HG02981 (cell line): ENCODE measurements around the gene EZH2.

ENCODE experiments used
- ATAC-seq: cut with Tn5 transposase; IDR thresholded peaks from one replicate; pipeline ENCODE4 v1.9.1; 2021; ENCODE audit warnings: mild to moderate bottlenecking, moderate library complexity; ENCODE audit not compliant: unreplicated experiment

Gene EZH2

DNA sequence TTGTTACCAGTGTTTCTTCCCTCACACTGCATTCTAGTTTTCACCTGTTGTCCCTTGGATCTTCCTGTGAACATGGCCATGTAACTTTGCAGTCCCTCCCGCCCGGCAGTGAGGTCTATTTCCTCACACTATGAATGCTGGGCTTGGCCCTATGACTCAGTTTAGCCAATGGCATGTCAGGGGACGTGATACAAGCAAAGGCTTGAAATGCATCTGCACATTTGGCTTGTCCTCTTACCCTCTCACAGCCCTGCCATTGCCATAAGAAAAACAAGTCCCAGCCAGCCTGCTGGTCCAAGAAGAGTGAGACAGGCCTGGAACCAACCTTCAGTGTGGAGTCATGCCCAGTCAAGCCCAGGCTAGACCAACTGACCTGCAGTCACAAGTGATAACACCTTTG lies 17.1 kb upstream of the EZH2 start:
- ATAC-seq = no peak

DNA sequence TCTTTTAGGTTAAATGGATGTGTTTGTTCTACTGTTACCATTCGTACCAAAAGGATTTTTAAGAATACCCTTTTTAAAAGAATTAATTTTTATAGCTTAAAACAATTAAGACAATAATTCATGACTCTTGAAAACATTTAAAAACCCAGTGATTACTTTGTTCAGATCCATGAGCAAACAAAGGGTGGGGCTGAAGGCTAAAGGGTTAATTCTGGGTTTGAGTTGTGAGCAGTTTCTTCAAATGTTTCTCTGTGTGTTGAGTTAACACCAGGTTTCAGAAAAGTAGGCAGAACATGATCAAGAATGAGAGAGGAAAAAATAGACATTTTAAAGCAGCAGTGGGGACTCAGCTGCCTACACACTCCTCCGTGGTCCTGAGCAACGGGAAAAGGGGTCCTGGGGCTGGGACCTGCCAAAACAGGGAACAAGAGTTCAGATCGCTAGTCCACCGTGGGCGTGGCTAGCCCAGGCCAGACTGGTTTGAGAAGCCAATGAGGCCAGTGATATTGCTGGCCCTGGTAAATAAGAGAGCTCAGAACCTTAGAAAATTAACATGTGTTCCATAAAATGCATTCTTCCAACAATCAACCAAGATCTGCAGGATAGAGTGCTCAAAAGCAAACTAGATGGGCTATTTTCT lies 14.9 kb upstream of the EZH2 start:
- ATAC-seq = no peak

DNA sequence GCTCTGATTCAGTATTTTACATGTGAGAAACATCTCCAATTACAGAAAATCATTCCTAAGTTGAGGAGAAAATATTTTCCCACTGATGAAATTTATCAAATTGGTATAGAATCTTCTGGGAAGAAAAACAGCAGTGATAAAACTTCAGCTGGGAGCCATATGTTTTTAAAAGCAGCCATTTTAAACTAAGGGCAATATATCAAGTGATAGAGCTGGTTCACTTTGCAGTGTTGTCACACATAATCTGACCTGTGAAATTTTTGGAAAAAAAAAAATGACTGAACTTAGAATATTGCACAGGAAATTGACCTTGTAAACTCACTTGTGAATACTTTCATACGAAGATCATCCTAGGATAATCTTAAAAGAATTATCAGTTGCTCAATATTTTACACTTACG lies 10.5 kb upstream of the EZH2 start:
- ATAC-seq = no peak

- no peak for ATAC-seq
Measured at GRCh38 chr7:148893071-148893470, 9.0 kb upstream of the EZH2 start.

- ATAC-seq = no peak
Measured at GRCh38 chr7:148888300-148888699, 4.2 kb upstream of the EZH2 start.

DNA sequence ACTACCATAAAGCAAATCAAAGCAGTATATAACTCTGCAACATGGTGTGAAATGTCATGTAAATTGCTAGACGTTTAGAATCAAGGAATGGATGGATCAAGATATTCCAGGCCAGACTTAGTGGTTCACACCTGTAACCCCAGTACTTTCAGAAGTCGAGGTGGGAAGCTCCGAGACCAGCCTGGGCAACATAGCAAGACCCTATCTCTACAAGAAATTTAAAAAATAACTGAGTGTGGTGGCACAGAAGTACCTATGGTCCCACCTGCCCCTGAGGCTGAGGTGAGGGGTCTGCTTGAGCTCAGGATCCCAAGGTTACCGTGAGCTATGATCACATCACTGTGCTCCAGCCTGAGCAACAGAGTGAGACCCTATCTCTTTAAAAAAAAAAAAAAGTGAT lies 2.8 kb upstream of the EZH2 start:
- ATAC-seq = no peak

DNA sequence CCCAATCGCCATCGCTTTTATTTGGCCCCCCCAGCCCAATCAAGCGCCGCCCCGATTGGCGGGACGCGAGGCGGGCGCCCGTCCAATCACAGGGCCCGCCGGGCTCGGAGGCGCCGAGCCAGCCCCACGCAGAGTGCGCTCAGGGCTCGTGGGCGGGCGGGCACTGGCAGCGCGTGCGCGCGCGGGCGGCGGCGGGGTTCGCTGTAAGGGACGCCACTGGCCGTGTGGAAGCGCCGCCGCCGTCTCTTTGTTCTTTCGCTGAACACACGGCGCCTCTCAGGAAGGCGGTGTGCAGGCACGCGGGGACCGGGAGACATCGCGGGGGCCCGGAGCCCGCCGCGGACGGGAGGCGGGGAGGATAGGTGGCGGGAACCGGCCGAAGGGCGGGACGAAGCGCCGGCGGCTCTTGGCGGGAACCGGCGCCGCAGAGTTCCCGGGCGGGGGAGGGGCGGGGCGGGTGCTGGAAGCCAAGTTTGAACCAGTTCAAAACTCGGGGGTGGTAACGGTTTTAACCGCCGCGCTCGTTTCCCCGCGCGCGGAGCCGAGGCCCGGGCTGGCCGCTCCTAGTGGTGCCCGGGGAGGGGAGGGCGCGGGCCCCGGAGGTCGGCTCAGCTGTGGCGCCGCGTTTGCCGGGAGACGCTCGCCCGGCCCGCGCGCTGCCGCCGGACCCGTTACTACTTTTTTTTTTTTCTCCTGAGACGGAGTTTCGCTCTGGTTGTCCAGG lies 370 bp upstream of the EZH2 start:
- peak; percentile 86 for ATAC-seq

DNA sequence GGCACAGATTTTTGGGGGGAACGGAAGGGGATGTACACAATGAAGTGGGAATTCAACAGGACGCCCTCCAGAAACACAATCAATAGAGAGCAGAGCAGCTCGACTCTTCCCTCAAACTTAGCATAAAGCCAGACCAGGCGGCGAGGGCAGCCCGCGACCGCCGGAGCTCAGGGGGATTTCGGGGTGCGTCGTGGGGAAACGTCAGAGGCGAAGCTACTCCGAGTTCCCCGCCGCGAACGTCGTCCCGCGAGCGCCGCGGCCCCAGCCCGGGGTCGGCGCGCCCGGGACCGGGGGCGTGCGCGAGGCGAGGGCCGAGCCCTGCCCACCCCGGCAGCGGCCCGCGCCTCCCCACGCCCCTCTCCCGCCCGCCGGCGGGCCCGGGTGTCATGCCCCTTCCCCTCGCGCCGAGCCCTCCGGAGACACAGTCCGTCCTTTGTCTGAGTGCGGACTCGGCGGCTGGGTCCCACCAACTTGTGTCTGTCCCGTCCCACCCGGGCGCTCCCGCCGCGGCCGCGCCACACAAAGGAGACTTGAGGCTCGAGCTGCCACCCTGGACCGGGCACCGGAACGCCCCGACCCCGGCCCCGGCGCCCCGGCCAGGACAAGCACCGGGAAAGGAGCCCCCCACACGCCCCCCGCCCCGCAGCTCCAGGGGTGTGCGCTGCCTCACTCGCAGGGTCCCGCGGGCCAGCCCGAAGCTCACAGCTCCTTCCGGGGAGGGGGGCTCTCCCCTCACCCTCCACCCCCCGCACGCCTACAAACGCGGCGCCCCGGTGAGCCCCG lies 634 bp downstream of the EZH2 start:
- peak; percentile 28 for ATAC-seq

DNA sequence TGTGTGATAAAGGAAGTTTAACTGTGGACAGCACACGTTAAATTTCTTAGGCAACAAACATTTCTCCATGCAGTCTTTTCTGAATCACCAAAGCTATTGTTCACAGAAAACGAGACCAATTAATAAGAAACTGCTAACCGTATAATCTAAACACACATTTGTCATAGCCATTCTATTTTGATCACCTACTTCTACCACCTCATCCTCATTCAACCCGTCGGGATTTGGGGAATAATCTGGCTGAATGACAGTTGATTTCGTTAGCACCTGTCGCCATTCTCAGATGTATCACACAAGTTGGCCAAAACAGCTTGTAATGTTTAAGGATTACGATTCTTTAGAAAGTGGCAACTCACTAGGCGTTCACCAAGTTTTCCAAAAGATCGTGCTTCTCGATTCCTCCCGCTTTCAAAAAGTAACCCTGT lies 1.2 kb downstream of the EZH2 start:
- ATAC-seq = no peak

DNA sequence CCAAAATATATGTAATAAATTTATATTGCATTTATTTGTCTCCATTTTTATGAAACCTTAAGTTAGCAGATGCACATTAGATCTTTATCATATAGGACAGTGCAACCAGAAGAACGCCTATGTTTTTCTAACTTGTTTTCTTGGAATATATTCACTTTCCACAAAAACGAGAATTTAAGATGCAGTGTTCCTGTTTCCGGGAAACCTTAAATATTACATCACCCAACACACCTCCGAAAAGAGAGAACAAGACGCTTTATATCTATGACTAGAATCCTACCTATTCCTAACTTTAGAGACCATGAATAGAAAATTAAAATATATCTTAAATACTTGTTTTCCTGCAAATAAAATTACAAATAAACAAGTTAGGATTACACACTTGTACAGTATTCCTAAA lies 1.9 kb downstream of the EZH2 start:
- no peak for ATAC-seq

- ATAC-seq = no peak
Measured at GRCh38 chr7:148878317-148878716, 5.8 kb downstream of the EZH2 start.

DNA sequence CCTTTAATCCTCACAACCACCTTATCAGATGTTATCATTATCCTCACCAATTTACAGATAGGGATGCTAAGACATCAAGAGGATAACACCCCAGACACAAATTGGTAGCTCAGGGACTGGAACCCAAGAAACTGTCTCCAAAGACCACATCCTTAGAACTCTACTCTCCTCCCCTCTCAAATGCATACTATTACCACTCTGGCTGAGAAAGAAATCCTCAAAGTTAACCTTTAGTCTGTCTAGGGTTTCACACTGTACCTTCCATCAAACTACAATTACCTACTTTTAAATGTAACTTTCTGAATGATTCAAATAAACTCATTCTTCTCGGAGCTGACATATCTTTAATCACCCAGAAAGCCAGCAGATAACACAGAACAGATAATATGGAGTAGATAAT lies 6.6 kb downstream of the EZH2 start:
- no peak for ATAC-seq

GRCh38 chr7:148872188-148872587 lies 11.9 kb downstream of the EZH2 start:
- no peak for ATAC-seq

DNA sequence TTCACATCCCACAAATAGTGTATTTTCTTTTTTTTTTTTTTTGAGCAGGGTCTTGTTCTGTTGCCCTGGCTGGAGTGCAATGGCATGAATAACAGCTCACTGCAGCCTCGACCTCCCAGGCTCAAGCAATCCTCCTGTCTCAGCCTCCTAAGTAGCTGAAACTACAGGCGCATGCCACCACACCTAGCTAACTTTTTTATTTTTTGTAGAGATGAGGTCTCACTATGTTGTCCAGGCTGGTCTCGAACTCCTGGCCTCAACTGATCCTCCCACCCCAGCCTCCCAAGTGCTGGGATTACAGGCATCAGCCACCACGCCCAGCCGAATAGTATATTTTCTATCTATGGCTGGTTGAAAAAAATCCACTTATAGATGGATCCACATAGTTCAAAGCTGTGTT lies 12.5 kb downstream of the EZH2 start:
- no peak for ATAC-seq

DNA sequence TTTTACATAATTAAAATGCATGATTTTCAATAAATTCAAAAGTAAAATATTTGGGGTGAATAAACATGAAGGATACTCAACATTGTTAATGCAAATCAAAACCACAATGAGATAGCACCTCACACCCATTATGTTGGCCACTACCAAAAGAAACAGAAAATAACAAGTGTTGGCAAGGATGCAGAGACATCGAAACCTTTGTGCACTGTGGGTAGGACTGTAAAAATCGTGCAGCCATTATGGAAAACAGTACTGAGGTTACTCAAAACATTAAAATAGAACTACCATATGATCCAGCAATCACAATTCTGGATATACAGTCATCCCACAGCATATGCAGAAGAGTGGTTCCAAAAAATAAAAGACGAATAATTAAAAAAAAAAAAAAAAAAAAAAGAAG lies 13.1 kb downstream of the EZH2 start:
- no peak for ATAC-seq

GRCh38 chr7:148868378-148868674 lies 15.8 kb downstream of the EZH2 start:
- ATAC-seq = no peak

- no peak for ATAC-seq
Measured at GRCh38 chr7:148867596-148868377, 16.3 kb downstream of the EZH2 start.

- no peak for ATAC-seq
Measured at GRCh38 chr7:148866362-148866761, 17.7 kb downstream of the EZH2 start.

- ATAC-seq = no peak
Measured at GRCh38 chr7:148865283-148865682, 18.8 kb downstream of the EZH2 start.

GRCh38 chr7:148863324-148863723 lies 20.8 kb downstream of the EZH2 start:
- no peak for ATAC-seq

GRCh38 chr7:148862481-148862880 lies 21.6 kb downstream of the EZH2 start:
- ATAC-seq = no peak
